Ectodermal cell (in vitro differentiated cells): ENCODE data around the gene GRK6.
A peak's percentile ranks its signal among the peaks of the same experiment; 100 is the strongest.

ENCODE experiments used
- H3K27ac ChIP-seq: 2 replicates; pipeline ENCODE4 v1.7.0; 2013; ENCODE audit warnings: mild to moderate bottlenecking, low read depth, low read length; ENCODE audit not compliant: insufficient read depth, poor library complexity, severe bottlenecking
- H3K27me3 ChIP-seq: 2 replicates; pipeline ENCODE4 v1.7.0; 2013; ENCODE audit warnings: mild to moderate bottlenecking, low read length; ENCODE audit not compliant: insufficient read depth, control insufficient read depth, poor library complexity, severe bottlenecking
- H3K36me3 ChIP-seq: one replicate; pipeline ENCODE4 v1.7.0; 2013; ENCODE audit warnings: low read length; ENCODE audit not compliant: control insufficient read depth, insufficient read depth
- H3K4me1 ChIP-seq: one replicate; pipeline ENCODE4 v1.7.0; 2013; ENCODE audit warnings: low read length; ENCODE audit not compliant: control insufficient read depth, insufficient read depth
- H3K4me3 ChIP-seq: 2 replicates; pipeline ENCODE4 v1.7.0; 2013; ENCODE audit warnings: low read depth, low read length, control low read depth; ENCODE audit not compliant: insufficient read depth
- H3K9me3 ChIP-seq: 2 replicates; pipeline ENCODE4 v1.7.0; 2013; ENCODE audit warnings: mild to moderate bottlenecking, low read length, moderate library complexity; ENCODE audit not compliant: control insufficient read depth
- WGBS, 2 experiments: methylation state at CpG; one replicate each; pipeline ENCODE4 v1.1.7; 2013; ENCODE audit warnings: missing lambda C conversion rate in 2 of 2; 5-methylcytosine and 5-hydroxymethylcytosine counted together

Gene GRK6

DNA sequence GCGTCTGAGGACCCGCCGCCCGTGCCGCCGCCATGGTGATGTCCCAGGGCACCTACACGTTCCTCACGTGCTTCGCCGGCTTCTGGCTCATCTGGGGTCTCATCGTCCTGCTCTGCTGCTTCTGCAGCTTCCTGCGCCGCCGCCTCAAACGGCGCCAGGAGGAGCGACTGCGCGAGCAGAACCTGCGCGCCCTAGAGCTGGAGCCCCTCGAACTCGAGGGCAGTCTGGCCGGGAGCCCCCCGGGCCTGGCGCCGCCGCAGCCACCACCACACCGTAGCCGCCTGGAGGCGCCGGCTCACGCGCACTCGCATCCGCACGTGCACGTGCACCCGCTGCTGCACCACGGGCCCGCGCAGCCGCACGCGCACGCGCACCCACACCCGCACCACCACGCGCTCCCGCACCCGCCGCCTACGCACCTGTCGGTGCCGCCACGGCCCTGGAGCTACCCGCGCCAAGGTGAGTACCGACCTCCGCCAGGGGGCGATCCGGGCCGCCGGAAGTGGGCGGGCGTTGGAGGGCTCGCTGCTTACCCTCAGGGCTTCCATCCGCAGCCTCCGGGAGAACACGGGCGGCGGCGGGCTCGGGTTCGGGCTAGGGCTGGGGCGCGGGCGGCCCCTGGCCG lies 28.7 kb downstream of the GRK6 start:
- Histone ChIP-seq H3K9me3 (no peaks in the 10 kb centered on the region), H3K27me3 (no peaks in the 10 kb centered on the region), H3K36me3 (peaks cover 28% of the 10 kb centered on the region), H3K27ac (peak overlapping the region; percentile 89), H3K4me1 (peaks cover 17% of the 10 kb centered on the region), H3K4me3 (peak overlapping the region; percentile 68)
- WGBS, 2 experiments = 0 to 1% methylated on average over 80 of the region's 80 CpGs

- peaks cover 17% of the 10 kb centered on the region for H3K4me1 ChIP-seq
- WGBS, 2 experiments = 4% methylated on average over 76 of the region's 76 CpGs
- peaks cover 34% of the 10 kb centered on the region for H3K36me3 ChIP-seq
- H3K27ac ChIP-seq = peak overlapping the region; percentile 89
- H3K27me3 ChIP-seq = no peaks in the 10 kb centered on the region
- no peaks in the 10 kb centered on the region for H3K9me3 ChIP-seq
- H3K4me3 ChIP-seq = peak overlapping the region; percentile 68
Observed at GRCh38 chr5:177455661-177456590, 29.4 kb downstream of the GRK6 start.

- Histone ChIP-seq H3K4me3 (no peak overlapping the region), H3K27me3 (no peaks in the 10 kb centered on the region), H3K9me3 (no peaks in the 10 kb centered on the region), H3K36me3 (peaks cover 36% of the 10 kb centered on the region), H3K4me1 (peaks cover 17% of the 10 kb centered on the region), H3K27ac (peak overlapping the region; percentile 8)
- 58 to 61% methylated on average over 10 to 12 of the region's 12 CpGs for WGBS, 2 experiments
Observed at GRCh38 chr5:177456591-177456964, 30.1 kb downstream of the GRK6 start.

GRCh38 chr5:177456976-177457851 lies 30.7 kb downstream of the GRK6 start:
- Histone ChIP-seq H3K27me3 (no peaks in the 10 kb centered on the region), H3K27ac (peak overlapping the region; percentile 38), H3K4me1 (peaks cover 17% of the 10 kb centered on the region), H3K4me3 (no peak overlapping the region), H3K36me3 (peaks cover 41% of the 10 kb centered on the region), H3K9me3 (no peaks in the 10 kb centered on the region)
- WGBS, 2 experiments = 86 to 89% methylated on average over 24 of the region's 24 CpGs

DNA sequence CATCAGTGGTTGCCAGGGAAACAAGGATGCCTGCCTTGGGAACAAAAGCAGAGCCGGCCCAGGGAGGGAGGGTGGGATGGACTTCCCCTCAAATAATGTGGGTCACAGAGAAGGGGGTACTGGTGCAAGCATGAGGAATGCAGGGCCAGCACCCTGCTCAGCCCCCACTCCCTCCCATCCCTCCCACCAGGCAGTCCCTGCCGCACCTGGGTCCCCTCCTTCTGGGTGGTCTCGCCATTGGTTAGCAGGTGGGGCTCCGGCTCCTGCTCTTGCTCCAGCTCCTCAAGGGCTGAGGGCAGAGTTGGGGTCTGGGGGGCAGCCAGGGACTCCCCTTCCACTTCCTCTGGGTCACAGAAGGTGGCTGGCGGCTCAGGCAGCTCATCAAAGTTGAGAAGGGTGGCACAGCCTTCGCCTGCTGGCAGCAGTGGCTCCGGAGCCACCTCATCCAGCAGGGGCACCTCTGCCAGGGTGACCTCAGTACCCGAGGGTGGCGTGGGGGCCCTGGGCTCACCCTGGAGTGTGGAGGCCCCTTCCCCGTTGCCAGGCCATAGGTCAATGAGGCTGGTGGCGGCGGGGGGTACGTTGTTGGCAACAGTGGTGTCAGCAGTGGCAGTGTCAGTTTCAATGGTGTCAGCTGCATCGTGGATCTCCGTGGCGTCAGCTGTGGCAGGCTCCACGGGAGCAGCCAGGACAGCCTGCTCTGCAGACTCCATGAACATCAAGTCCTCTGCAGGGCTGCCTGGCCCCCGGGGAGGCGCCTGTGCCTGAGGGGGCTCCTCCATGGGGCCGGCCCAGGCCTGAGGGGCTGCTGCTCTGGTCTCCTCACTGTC lies 31.6 kb downstream of the GRK6 start:
- Histone ChIP-seq H3K4me3 (no peak overlapping the region), H3K9me3 (no peaks in the 10 kb centered on the region), H3K27me3 (no peaks in the 10 kb centered on the region), H3K27ac (peak overlapping the region; percentile 85), H3K4me1 (peaks cover 17% of the 10 kb centered on the region), H3K36me3 (peaks cover 46% of the 10 kb centered on the region)
- 87 to 88% methylated on average over 20 of the region's 20 CpGs for WGBS, 2 experiments

GRCh38 chr5:177458912-177459350 lies 32.5 kb downstream of the GRK6 start:
- WGBS, 2 experiments = 94 to 96% methylated on average over 14 of the region's 14 CpGs
- Histone ChIP-seq H3K4me1 (peaks cover 17% of the 10 kb centered on the region), H3K4me3 (no peak overlapping the region), H3K27ac (peak overlapping the region; percentile 85), H3K36me3 (peaks cover 52% of the 10 kb centered on the region), H3K27me3 (no peaks in the 10 kb centered on the region), H3K9me3 (no peaks in the 10 kb centered on the region)

DNA sequence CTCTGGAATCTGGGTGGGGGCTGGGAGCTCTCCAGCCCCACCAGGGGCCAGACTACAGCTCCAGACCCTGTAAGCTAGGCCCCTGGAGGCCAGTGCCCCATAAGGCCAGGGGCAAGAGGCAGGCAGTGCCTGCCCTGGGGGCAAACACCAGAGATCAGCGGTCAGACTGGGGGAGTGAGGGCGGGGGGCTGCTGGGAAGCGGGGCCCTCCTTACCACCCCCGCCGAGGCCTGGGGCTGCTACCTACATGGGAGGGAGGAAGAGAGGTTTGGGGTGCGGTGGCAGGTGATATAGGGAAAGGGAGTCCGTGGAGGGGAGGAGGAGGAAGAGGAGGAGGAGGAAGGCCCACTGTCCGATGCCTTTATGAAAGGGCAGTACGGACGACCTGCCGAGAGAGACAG lies 32.9 kb downstream of the GRK6 start:
- Histone ChIP-seq H3K4me1 (peaks cover 17% of the 10 kb centered on the region), H3K36me3 (peaks cover 52% of the 10 kb centered on the region), H3K9me3 (no peaks in the 10 kb centered on the region), H3K4me3 (no peak overlapping the region), H3K27me3 (no peaks in the 10 kb centered on the region), H3K27ac (peak overlapping the region; percentile 48)
- 85 to 86% methylated on average over 11 of the region's 11 CpGs for WGBS, 2 experiments

DNA sequence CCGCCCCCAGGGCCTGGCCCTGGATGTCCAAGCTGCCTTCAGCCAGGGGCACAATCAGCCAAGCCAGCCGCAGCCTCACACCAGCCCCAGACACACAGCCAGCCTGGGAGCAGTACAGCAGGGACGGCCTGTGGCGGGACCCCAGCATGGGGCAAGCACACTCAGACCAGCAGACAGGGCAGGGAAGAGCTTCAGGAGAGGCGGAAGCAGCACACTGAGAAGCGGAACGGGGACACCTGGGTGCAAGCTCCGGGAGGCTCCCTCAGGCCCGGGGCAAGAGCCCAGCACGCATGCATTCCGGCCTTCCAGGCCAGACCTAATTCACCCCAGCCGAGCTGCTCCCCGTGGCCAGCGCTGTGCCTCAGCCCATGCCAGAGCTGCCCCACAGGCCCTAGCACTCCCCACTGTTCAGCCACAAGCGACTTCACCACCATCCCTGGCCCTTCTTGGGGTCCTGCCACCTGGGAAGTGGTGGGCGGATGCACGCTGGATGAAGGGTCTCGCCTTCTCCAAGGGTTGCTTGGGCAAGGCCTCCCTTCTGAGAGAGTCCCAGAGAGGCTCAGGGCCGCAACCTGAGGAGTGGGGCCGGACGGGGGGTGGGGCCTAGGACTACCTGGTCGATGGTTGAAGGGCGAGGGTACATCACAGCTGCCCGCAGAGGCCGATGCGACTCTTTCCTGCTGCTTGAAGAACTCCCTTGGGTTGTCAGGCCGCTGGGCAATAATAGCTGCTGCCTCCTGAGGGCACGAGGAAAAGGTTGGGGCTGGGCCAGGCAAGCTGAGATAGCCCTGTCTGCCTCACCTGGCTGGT lies 33.5 kb downstream of the GRK6 start:
- no peak overlapping the region for H3K4me3 ChIP-seq
- H3K36me3 ChIP-seq = peaks cover 53% of the 10 kb centered on the region
- H3K4me1 ChIP-seq = peaks cover 17% of the 10 kb centered on the region
- no peak overlapping the region for H3K27ac ChIP-seq
- H3K27me3 ChIP-seq = no peaks in the 10 kb centered on the region
- H3K9me3 ChIP-seq = no peaks in the 10 kb centered on the region
- 94 to 95% methylated on average over 28 of the region's 28 CpGs for WGBS, 2 experiments
